ENCODE measurements around the gene FBXL22.

GRCh38 chr15:63573533-63573932, 23.7 kb upstream of the FBXL22 start:
- TF ChIP-seq CTCF (IDR thresholded peaks at IDR 0.05; ENCODE audit: insufficient read depth, low read length, poor library complexity, severe bottlenecking) (no peak), EZH2phosphoT487 (conservative IDR thresholded peaks at IDR 0.05; ENCODE audit: low read length) (no peak)

Measured in SU-DHL-6 (cell line).